ENCODE measurements around the gene SNTG2. TPM values are rescaled to one million over a fixed set of nuclear protein-coding genes. Genes with fewer than 3 reads are reported as not detected.

SNTG2 gene
- total RNA-seq, 2 experiments from 2014 or later, result 2.5 to 3.2 TPM

- CTCF ChIA-PET, result no interaction called here
- no peak overlapping the region for H3K27ac Mint-ChIP-seq
Measured at GRCh38 chr2:1004398-1004797, 53.7 kb downstream of the SNTG2 start.

GRCh38 chr2:1010415-1010930 lies 59.8 kb downstream of the SNTG2 start:
- Mint-ChIP-seq H3K27me3 (peaks cover 6% of the 10 kb centered on the region), H3K36me3 (ENCODE audit: low read depth) (no peaks in the 10 kb centered on the region), H3K4me1 (ENCODE audit: low read depth) (peaks cover 9% of the 10 kb centered on the region), H3K4me3 (no peak overlapping the region), H3K27ac (no peak overlapping the region), H3K9me3 (no peaks in the 10 kb centered on the region)
- no peak for TF ChIP-seq CTCF (IDR thresholded peaks at IDR 0.05)
- no peak for ATAC-seq
- CTCF ChIA-PET, result no interaction called here
- no peak for DNase-seq
- POLR2A ChIA-PET, result no interaction called here
- intact Hi-C loops (cut with micrococcal nuclease), result no loop called here

More at GRCh38 chr2:1004398-1004797, 53.7 kb downstream of the SNTG2 start:
- H3K4me3 Mint-ChIP-seq, result no peak overlapping the region
- intact Hi-C loops (cut with micrococcal nuclease), result no loop called here
- DNase-seq (no peak), ATAC-seq (no peak)
- POLR2A ChIA-PET, result no interaction called here
- no peaks in the 10 kb centered on the region for H3K27me3 Mint-ChIP-seq
- no peaks in the 10 kb centered on the region for H3K9me3 Mint-ChIP-seq
- H3K36me3 Mint-ChIP-seq (ENCODE audit: low read depth), result no peaks in the 10 kb centered on the region
- H3K4me1 Mint-ChIP-seq (ENCODE audit: low read depth), result no peaks in the 10 kb centered on the region
- TF ChIP-seq CTCF (IDR thresholded peaks at IDR 0.05), result no peak

DNA sequence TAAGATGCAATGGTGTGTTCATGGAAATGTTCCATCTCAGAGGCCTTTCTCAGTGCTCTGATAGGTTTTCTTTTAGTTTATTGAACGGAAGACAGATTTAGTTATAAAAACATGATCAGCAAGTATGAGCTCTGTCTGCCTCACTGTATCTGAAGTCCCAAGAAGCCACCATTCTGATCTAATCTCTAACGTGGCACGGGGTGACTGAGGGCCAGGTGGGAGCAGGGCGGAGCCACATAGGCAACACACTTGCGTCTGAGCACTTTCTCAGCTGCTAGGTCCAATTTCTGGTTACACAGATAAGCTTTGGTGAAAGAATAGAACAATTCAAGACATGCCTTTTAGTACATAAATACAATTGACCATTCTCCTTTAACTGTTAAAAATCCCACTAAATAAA lies 60.4 kb downstream of the SNTG2 start:
- TF ChIP-seq CTCF (IDR thresholded peaks at IDR 0.05), result no peak
- ATAC-seq (no peak), DNase-seq (no peak)
- Mint-ChIP-seq H3K27ac (no peak overlapping the region), H3K4me3 (no peak overlapping the region), H3K4me1 (ENCODE audit: low read depth) (peaks cover 9% of the 10 kb centered on the region), H3K9me3 (no peaks in the 10 kb centered on the region), H3K27me3 (peaks cover 6% of the 10 kb centered on the region), H3K36me3 (ENCODE audit: low read depth) (no peaks in the 10 kb centered on the region)
- CTCF ChIA-PET, result no interaction called here
- POLR2A ChIA-PET, result interaction anchor here (0.6 kb wide), 1 partner anchor 904 kb away, joined by 3 read pairs; no protein-coding TSS in a partner anchor
- intact Hi-C loops (cut with micrococcal nuclease), result no loop called here

DNA sequence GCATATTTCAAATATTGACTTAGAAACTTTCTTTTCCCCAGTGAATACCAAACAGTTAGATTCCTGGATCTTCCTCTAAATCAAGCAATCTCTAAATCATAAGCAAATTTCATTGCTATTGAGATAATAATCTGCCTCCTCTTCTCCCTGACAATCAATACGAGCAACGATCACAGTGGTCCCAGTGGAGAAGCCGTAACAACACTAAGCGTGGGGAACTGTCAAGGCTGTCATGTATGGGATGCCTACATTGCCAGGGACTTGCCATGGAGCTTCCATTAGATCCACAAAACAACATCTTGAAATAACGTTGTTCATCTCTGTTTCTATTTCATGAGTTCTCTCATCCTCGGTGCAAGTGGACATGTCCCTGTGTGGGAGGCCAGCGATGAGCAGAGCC lies 61.3 kb downstream of the SNTG2 start:
- DNase-seq (no peak), ATAC-seq (no peak)
- ChIA-PET CTCF (no interaction called here), POLR2A (no interaction called here)
- intact Hi-C loops (cut with micrococcal nuclease), result no loop called here
- Mint-ChIP-seq H3K4me1 (ENCODE audit: low read depth) (peaks cover 9% of the 10 kb centered on the region), H3K27me3 (peaks cover 6% of the 10 kb centered on the region), H3K36me3 (ENCODE audit: low read depth) (no peaks in the 10 kb centered on the region), H3K9me3 (no peaks in the 10 kb centered on the region), H3K4me3 (no peak overlapping the region), H3K27ac (no peak overlapping the region)
- no peak for TF ChIP-seq CTCF (IDR thresholded peaks at IDR 0.05)

GRCh38 chr2:1014802-1015201 lies 64.2 kb downstream of the SNTG2 start:
- Mint-ChIP-seq H3K4me3 (no peak overlapping the region), H3K4me1 (ENCODE audit: low read depth) (peaks cover 5% of the 10 kb centered on the region), H3K27ac (no peak overlapping the region), H3K9me3 (no peaks in the 10 kb centered on the region), H3K27me3 (peaks cover 3% of the 10 kb centered on the region), H3K36me3 (ENCODE audit: low read depth) (no peaks in the 10 kb centered on the region)
- no peak for TF ChIP-seq CTCF (IDR thresholded peaks at IDR 0.05)
- DNase-seq, result no peak
- intact Hi-C loops (cut with micrococcal nuclease), result no loop called here
- POLR2A ChIA-PET, result no interaction called here
- no peak for ATAC-seq
- CTCF ChIA-PET, result no interaction called here
